GM19372 (cell line): ENCODE data around the gene RNF208.
"Not testable (repeated sequence)": the region's sequence is repeated elsewhere in the genome, so short reads cannot be mapped to it uniquely, and the experiment has no call there.

Source experiments
- ATAC-seq: cut with Tn5 transposase; IDR thresholded peaks from one replicate; pipeline ENCODE4 v1.9.1; 2021; ENCODE audit warnings: mild to moderate bottlenecking, low read depth, moderate library complexity; ENCODE audit not compliant: unreplicated experiment

The RNF208 gene

GRCh38 chr9:137240318-137240840 is 18.3 kb upstream of the RNF208 start:
- ATAC-seq: peak; percentile 13

- ATAC-seq: not testable (repeated sequence)
Measured at GRCh38 chr9:137239541-137240200, 17.6 kb upstream of the RNF208 start.

DNA sequence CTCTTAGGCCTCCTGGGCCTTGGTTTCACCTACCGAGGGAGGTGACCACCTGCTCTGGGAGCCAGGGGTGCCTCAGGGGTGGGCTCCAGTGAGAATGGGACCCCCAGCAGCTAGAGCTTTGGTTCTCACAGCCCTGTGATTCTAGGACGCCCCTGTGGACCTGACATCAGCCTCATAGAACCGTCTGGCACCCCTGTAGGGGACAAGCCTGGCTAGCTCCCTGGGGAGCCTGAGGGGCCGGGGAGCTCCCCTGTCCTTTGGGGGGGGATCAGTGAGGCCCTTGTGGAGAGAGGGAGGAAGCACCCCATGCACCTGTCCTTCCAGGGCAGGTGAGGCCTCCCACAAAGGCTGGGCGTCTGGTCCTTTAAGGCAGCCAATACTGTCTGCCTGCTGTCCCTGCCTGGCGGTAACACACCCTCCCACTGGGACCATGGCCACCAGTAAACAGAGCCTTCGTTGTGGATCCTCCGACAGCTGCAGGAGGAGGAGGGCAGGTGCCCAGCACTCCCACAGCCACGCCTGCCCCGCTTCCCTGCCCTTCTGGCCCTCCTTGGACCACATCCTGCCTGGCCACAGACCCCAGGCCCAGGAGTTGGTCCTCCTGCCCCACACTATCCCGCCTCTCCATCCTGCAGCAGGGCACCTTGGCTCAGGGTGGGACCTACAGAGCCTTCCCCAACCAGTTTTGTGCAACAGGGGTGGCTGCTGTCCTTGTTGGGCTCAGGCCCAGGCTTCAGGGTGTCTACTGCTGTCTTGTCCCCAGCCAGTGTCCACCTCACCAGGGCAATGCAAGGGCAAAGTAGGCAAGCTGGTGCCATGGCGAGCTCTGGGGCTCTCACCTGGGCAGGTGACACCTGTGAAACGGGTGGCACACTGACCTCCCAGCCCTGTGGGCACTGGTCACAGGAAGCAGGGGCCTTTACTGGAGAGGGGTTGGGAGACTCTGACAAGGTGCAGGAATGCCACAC is 16.0 kb upstream of the RNF208 start:
- no peak for ATAC-seq

DNA sequence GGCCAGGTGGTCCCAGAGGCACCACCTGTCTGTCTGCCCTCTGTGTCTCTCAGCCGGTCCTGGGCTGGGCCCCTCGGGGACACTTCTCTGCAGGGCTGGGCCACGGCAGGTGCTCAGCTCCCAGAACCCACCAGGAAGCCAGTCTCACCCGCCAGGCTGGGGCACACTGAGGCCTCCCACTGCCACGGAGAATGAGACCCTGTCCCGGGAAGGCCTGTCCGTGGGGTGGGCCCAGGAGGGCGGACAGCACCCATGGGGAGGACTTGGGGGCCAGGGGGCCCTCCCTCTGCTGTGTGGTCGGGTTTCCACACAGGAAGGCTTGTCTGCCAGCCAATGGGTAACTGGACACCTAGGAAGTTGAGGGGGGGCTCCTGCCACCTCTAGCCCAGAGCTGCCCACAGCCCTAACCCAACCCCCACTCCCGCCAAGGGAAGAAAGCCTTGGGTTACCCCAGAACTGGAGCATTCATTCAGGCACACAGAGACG is 14.9 kb upstream of the RNF208 start:
- ATAC-seq: no peak

DNA sequence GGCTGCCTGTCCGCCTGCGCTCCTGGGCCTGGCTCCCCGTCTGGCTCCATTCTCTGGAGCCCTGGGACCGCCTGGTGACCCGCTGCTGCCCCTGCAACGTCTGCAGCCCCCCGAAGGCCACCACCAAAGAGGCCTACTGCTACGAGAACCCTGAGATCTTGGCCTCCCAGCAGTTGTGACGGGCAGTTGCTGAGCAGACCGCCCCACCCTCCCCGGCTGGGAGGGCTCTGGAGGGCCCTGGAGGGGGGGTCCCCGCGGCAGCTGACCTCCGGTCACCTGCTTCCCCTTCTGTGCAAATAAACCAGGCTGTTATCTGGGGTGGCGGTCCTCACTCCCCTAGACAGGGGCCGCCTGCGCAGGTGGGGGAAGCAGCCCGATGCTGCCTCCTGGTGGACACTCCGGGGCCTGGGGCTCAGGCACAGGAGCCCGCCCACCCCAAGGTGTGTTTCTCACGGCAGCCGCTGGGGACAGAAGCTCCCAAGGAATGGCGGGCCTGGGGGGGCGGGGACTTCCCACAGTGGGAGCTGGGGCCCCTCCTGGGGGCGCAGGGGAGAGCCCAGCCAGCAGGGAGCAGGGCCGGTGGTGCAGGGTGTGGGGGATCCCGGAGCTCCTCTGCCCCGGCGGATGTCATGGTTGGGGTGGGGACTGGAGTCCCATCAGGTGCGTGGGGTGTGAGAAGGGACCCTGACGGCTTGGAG is 14.3 kb upstream of the RNF208 start:
- no peak for ATAC-seq

DNA sequence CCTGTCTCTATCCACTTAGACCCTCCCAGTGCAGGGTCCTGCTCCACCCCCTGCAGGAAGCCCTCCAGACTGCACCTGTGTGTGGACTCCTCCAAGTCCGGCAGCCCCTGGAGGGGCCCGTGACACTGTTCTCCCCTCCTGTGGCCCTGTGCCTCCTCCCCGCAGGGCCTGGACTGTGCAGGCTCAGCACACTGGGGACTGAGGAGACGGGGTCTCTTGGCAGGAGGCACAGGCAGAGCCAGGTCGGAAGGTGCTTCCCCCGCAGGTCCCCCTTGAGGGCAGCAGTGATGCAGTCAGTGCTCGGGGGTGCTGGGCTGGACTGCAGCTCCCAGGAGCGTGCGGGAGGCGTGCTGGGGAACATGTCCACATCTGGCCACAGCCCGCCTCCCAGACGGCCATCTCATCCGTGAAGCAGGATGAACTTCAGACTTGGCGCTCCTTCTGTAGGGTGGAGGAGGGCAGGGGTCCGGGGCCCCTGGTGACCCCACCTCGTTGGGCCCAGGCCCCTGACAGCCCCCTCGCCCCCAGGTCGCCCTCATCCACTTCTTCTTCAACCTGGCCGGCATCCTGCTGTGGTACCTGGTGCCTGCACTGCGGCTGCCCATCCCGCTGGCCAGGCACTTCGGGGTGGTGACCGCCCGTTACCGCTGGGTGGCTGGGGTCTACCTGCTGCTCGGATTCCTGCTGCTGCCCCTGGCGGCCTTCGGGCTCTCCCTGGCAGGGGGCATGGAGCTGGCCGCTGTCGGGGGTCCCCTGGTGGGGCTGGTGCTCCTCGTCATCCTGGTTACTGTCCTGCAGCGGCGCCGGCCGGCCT is 13.6 kb upstream of the RNF208 start:
- ATAC-seq: no peak

DNA sequence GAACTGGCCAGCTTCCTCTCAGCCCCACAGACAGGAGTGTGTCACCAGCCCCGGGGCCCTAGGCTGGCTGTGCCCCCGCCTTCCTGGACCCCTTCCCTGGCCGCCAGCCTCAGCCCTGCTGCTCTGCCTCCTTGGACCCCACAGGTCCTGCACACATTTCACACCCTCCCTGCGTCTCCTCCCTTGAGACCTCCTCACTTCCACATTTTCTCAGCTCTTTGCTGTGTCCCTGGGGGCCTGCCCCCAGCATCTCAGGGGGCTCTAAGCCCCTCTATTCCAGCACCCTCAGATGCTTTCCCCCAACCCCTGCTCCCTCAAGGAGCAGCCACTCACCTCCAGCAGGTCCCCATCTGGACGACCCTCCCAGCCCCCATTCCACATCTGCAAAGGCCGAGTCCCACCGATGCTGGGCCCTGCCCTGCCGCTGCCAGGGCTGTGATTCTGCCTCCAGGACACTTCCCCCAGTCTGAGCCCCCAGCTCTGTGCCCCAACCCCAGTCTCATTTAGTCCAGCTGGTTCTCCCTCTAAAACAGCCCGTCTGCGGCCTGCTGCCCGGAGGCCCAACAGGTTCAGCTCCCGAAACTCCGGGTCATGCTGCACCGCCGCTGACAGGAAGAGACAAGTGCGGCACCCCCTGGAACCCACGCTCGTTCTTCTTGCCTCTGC is 12.9 kb upstream of the RNF208 start:
- no peak for ATAC-seq

DNA sequence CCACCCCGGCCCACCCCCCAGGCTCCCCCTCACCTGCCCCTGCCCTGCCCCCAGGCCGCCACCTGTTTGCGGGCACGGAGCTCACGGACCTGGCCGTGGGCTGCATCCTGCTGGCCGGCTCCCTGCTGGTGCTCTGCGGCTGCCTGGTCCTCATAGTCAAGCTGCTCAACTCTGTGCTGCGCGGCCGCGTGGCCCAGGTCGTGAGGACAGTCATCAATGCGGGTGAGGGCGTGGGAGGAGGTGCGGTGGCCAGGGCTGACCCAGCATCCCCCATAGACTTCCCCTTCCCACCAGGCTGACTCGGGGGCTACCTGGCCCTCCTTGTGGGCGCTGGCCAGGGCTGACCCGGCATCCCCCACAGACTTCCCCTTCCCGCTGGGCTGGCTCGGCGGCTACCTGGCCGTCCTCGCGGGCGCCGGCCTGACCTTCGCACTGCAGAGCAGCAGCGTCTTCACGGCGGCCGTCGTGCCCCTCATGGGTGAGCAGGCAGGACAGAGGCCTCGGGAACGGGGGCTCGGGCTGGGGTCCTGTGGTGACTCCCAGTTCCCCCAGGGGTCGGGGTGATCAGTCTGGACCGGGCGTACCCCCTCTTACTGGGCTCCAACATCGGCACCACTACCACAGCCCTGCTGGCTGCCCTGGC is 12.1 kb upstream of the RNF208 start:
- ATAC-seq: no peak

- no peak for ATAC-seq
Measured at GRCh38 chr9:137233143-137233980, 11.3 kb upstream of the RNF208 start.

GRCh38 chr9:137232510-137232909 is 10.5 kb upstream of the RNF208 start:
- no peak for ATAC-seq

DNA sequence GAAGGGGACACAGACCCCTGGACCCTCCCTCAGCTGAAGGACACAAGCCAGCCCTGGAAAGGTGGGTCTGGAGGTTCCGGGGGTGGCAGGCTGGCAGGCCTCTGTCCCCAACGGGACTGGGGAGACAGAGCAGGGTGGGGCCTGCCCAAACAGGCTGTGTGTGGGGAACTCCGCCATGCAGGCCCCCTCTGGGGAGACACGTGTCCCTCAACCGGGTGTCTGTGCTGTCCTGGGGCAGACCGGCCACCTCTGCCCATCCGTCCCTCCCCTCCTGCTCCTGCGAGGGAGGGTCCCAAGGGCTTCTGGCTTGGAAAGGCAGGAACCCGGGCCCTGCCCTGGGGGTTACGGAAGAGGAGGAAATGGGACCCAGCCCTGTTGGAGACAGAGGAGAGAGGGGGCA is 10.1 kb upstream of the RNF208 start:
- no peak for ATAC-seq

- no peak for ATAC-seq
Measured at GRCh38 chr9:137231372-137232039, 9.5 kb upstream of the RNF208 start.

- no peak for ATAC-seq
Measured at GRCh38 chr9:137230705-137231371, 8.8 kb upstream of the RNF208 start, which contains the start of gene SLC34A3. Gene SLC34A3, plus strand, starts transcription at chr9:137230901. Its CDS starts 802 bp downstream, at chr9:137231703.

DNA sequence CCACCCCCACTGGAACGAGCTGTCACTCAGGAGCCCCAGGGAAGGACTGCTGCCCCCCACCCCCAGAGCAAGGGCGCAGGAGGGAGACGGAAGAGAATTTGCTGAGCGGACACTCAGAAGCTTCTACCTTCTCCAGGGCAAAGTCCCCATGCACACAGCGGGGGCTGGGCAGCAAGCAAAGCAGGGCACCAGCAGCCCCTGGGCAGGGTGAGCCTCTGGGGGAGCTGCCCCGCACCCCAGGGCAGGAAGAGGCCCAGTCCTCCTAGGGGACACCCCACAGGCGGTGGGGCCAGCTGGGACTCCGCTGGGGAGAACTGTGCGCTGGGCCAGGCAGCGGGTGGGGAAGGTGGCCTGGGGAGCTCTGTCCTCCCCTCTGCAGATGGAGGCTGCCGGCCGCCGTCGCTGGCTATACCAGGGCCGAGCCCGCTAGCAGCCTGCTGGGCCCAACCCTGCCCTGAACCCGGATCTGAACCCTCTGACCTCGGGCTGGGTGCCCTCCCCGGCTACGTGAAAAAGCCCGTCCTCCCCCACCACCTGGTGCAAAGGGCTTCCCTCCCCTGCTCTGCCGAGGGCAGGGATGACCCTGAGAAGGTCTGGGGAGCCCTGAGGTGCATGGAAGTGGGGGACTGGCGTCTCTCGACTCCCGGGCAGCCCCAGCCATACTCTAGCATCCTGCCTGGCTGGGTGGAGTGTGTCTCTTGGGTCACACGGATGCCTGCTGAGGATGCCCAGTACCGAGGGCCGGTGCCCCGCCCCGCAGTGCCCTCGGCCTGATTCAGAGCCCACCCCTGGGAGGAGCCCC is 8.1 kb upstream of the RNF208 start:
- no peak for ATAC-seq

- ATAC-seq: no peak
Measured at GRCh38 chr9:137228968-137229896, 7.2 kb upstream of the RNF208 start.
